HepG2 (cell line): ENCODE data around the gene FCHO2. TPM values are rescaled to one million over a fixed set of nuclear protein-coding genes. Genes with fewer than 3 reads are reported as not detected.

ENCODE experiments used
- ATAC-seq: fragments of 200-7000 bp; cut with Tn5 transposase; 3 replicates; pipeline ENCODE4 v1.9.1; 2020; ENCODE audit warnings: mild to moderate bottlenecking, moderate library complexity
- BruUV-seq: library from RNA; stranded (reverse); fragments of 400-500 nt; replicated peaks from 2 replicates; lab custom pipeline; 2021; lab: Mats Ljungman, UMichigan
- CTCF ChIA-PET: fragments of 300-600 bp; formaldehyde crosslinking; extraction: SDS; loops from one replicate; lab custom pipeline; 2021; ENCODE audit warnings: low total read pairs, inconsistent platforms, low intra/inter-chr PET ratio; lab: Yijun Ruan, JAX
- POLR2A ChIA-PET: fragments of 350-600 bp; sonication (Branson Sonifier 250); formaldehyde crosslinking; loops from one replicate; lab custom pipeline; 2020; ENCODE audit warnings: antibody characterized with exemption, inconsistent platforms; lab: Yijun Ruan, JAX
- DNase-seq: peaks from one replicate; pipeline ENCODE4 v3.0.0-alpha.2; 2015; ENCODE audit warnings: low spot score
- FAIRE-seq: peaks from 3 replicates; lab custom pipeline; 2011; peaks lifted over from hg19 to GRCh38; lab: Jason Lieb, UNC
- H2AFZ ChIP-seq: one replicate; pipeline ENCODE4 v1.6.1; 2011; ENCODE audit warnings: low read length, inconsistent platforms
- H3K27ac ChIP-seq: fragments of 300-600 bp; 3 replicates; pipeline ENCODE4 v1.8.0; 2011; ENCODE audit warnings: mixed run types, mild to moderate bottlenecking, mixed read lengths, low read length, inconsistent platforms; ENCODE audit not compliant: insufficient read depth; ENCODE audit errors: extremely low read length
- H3K27me3 ChIP-seq, 2 experiments: fragments of 200-600 bp in 1 of 2; 2 replicates in 1 of 2; 3 replicates in 1 of 2; pipeline versions ENCODE4 v1.6.0 to v1.8.0; 2011; ENCODE audit warnings: low read length in 2 of 2, mild to moderate bottlenecking in 2 of 2, moderate library complexity in 2 of 2, inconsistent platforms in 1 of 2; ENCODE audit not compliant: insufficient read depth in 2 of 2, control insufficient read depth in 1 of 2
- H3K36me3 ChIP-seq, 2 experiments: fragments of 200-600 bp in 1 of 2; replicated peaks in 1 of 2; 2 replicates in 1 of 2; 3 replicates in 1 of 2; pipeline versions ENCODE4 v1.5.1 to v1.8.0; 2011; ENCODE audit warnings: low read length in 2 of 2, inconsistent platforms in 1 of 2; ENCODE audit not compliant: insufficient read depth in 2 of 2, control insufficient read depth in 1 of 2
- H3K4me1 ChIP-seq: 2 replicates; pipeline ENCODE4 v1.5.1; 2012; ENCODE audit warnings: low read length, inconsistent platforms; ENCODE audit not compliant: insufficient read depth
- H3K4me2 ChIP-seq: 2 replicates; pipeline ENCODE4 v1.6.0; 2011; ENCODE audit warnings: low read depth, low read length, inconsistent platforms
- H3K4me3 ChIP-seq, 3 experiments: fragments of 200-600 bp in 1 of 3; sonication (generic), shearing (Covaris generic) in 1 of 3; replicated peaks in 1 of 3; 2 replicates each; pipeline ENCODE4 v1.5.1; 2011 to 2016; ENCODE audit warnings: low read length in 3 of 3, inconsistent platforms in 2 of 3, low read depth in 2 of 3, mild to moderate bottlenecking in 2 of 3, control low read depth in 1 of 3, mixed read lengths in 1 of 3; ENCODE audit not compliant: insufficient read depth in 1 of 3
- H3K79me2 ChIP-seq: one replicate; pipeline ENCODE4 v1.6.1; 2011; ENCODE audit warnings: low read length, inconsistent platforms; ENCODE audit not compliant: insufficient read depth
- H3K9ac ChIP-seq: 2 replicates; pipeline ENCODE4 v1.6.0; 2011; ENCODE audit warnings: mild to moderate bottlenecking, low read depth, low read length, inconsistent platforms; ENCODE audit not compliant: insufficient read depth
- H3K9me3 ChIP-seq: 2 replicates; pipeline ENCODE4 v1.5.1; 2012; ENCODE audit warnings: mild to moderate bottlenecking, low read length
- H4K20me1 ChIP-seq: 2 replicates; pipeline ENCODE4 v1.6.0; 2011; ENCODE audit warnings: inconsistent platforms, mild to moderate bottlenecking, low read length, moderate library complexity; ENCODE audit not compliant: insufficient read depth
- KDM5A ChIP-seq: fragments of 200-600 bp; sonication (generic); IDR thresholded peaks from 2 replicates; pipeline ENCODE4 v1.7.0; 2018; ENCODE audit warnings: antibody characterized with exemption, mild to moderate bottlenecking, low read length, borderline replicate concordance
- ZNF572 ChIP-seq: sonication (generic); formaldehyde crosslinking; IDR thresholded peaks from 2 replicates; pipeline ENCODE4 v1.5.1; 2020; ENCODE audit warnings: mild to moderate bottlenecking, missing genetic modification reagents
- ZNF607 ChIP-seq: sonication (generic); formaldehyde crosslinking; IDR thresholded peaks from 2 replicates; pipeline ENCODE4 v1.5.1; 2020; ENCODE audit warnings: missing genetic modification reagents, mild to moderate bottlenecking, borderline replicate concordance
- WGBS: methylation state at CpG from one replicate; pipeline ENCODE4 v1.1.6; 2017; ENCODE audit warnings: low lambda C conversion rate; 5-methylcytosine and 5-hydroxymethylcytosine counted together
- in situ Hi-C: cut with HindIII; loops from 2 replicates; pipeline ENCODE4 v1.10.0; 2017; ENCODE audit warnings: low pct_unique_long_range_greater_than_20kb; ENCODE audit not compliant: extremely low pct_ligation_motif_present
- intact Hi-C: fragments of 100-400 bp; cut with micrococcal nuclease; formaldehyde crosslinking; loops from one replicate; pipeline ENCODE4 v1.10.0; 2022; ENCODE audit not compliant: unreplicated experiment
- polyA plus RNA-seq, 8 experiments: library from polyadenylated mRNA; depleted of rRNA in 3 of 8; stranded (reverse) in 7 of 8; unstranded in 1 of 8; fragments of >200 nt; fragmentation: Illumina TruSeq in 4 of 8; extraction: Trizol in 4 of 8; gene quantifications; 2 replicates each; pipeline versions ENCODE4 v1.2.1 to v1.2.3, GENCODE V29; 2011 to 2016; ENCODE audit warnings: low read depth in 4 of 8, missing spikeins in 1 of 8, mixed read lengths in 1 of 8; ENCODE audit not compliant: insufficient read depth in 1 of 8
- total RNA-seq, 5 experiments: library from RNA; depleted of rRNA; stranded (reverse); fragments of >200 nt; fragmentation: Illumina TruSeq; extraction: Trizol; gene quantifications; 2 replicates each; pipeline ENCODE4 v1.2.3, GENCODE V29; 2016; ENCODE audit warnings: low read depth in 1 of 5
- TF ChIP-seq, protein P1 (sequence below): sonication (generic); formaldehyde crosslinking; IDR thresholded peaks from 2 replicates; pipeline ENCODE4 v1.4.0; 2020; ENCODE audit warnings: missing genetic modification reagents, borderline replicate concordance
- TF ChIP-seq, protein P2 (sequence below): sonication (generic); formaldehyde crosslinking; IDR thresholded peaks from 2 replicates; pipeline ENCODE4 v1.5.1; 2020; ENCODE audit warnings: mild to moderate bottlenecking, missing genetic modification reagents, moderate library complexity
- TF ChIP-seq, protein P3 (sequence below): sonication (generic); formaldehyde crosslinking; IDR thresholded peaks from 2 replicates; pipeline ENCODE4 v1.4.0; 2020; ENCODE audit warnings: missing genetic modification reagents
- TF ChIP-seq, protein P4 (sequence below), 2 experiments: IDR thresholded peaks; 2 replicates each; pipeline ENCODE4 v1.6.1; 2011 to 2012; ENCODE audit warnings: low read length in 2 of 2, borderline replicate concordance in 1 of 2, low read depth in 1 of 2, mild to moderate bottlenecking in 1 of 2, moderate library complexity in 1 of 2

Gene FCHO2
- total and polyA plus RNA-seq, 2 of the 13 experiments (the other 11 are each of a cell fraction or from before 2014, with no cell fraction given), result 11.6 to 17.3 TPM

DNA sequence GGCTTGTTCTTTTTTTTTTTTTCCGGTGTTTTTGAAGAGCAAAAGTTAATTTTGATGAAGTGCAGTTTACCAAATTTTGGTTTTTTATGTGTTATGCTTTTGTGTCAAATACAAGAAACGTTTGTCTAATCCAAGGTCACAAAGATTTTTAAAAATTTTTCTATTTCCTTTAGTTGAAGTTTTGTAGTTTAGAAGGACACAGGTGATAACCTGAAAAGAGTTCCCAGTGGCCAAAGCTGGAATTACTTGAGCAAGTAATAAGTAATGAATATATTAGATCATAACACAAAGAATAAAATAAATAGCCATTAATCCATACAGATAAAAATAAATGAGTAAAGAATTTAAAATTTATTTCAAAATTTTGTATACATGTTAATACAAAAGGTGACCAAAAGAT, 71.5 kb downstream of the FCHO2 start:
- DNase-seq, result no peak
- intact Hi-C loops (no loop called here), in situ Hi-C loops (no loop called here)
- no peak overlapping the region for H2AFZ ChIP-seq
- H3K36me3 ChIP-seq, result peaks cover 2 to 6% of the 10 kb centered on the region in 2 experiments; a peak in 2 of 5 replicates
- no TSS peak for BruUV-seq
- H3K9ac ChIP-seq, result no peak overlapping the region
- no peak overlapping the region for H3K4me3 ChIP-seq
- H3K79me2 ChIP-seq, result no peaks in the 10 kb centered on the region
- peaks cover 13% of the 10 kb centered on the region for H3K4me1 ChIP-seq
- 78% methylated on average over 2 of the region's 2 CpGs for WGBS
- CTCF ChIA-PET, result no interaction called here
- no peaks in the 10 kb centered on the region for H4K20me1 ChIP-seq
- H3K27me3 ChIP-seq, result no peaks in the 10 kb centered on the region
- H3K4me2 ChIP-seq, result no peak overlapping the region
- no peak for ATAC-seq
- no peak overlapping the region for H3K27ac ChIP-seq
- H3K9me3 ChIP-seq, result no peaks in the 10 kb centered on the region
- POLR2A ChIA-PET, result no interaction called here
- FAIRE-seq, result no peak
- TF ChIP-seq, protein P1, sequence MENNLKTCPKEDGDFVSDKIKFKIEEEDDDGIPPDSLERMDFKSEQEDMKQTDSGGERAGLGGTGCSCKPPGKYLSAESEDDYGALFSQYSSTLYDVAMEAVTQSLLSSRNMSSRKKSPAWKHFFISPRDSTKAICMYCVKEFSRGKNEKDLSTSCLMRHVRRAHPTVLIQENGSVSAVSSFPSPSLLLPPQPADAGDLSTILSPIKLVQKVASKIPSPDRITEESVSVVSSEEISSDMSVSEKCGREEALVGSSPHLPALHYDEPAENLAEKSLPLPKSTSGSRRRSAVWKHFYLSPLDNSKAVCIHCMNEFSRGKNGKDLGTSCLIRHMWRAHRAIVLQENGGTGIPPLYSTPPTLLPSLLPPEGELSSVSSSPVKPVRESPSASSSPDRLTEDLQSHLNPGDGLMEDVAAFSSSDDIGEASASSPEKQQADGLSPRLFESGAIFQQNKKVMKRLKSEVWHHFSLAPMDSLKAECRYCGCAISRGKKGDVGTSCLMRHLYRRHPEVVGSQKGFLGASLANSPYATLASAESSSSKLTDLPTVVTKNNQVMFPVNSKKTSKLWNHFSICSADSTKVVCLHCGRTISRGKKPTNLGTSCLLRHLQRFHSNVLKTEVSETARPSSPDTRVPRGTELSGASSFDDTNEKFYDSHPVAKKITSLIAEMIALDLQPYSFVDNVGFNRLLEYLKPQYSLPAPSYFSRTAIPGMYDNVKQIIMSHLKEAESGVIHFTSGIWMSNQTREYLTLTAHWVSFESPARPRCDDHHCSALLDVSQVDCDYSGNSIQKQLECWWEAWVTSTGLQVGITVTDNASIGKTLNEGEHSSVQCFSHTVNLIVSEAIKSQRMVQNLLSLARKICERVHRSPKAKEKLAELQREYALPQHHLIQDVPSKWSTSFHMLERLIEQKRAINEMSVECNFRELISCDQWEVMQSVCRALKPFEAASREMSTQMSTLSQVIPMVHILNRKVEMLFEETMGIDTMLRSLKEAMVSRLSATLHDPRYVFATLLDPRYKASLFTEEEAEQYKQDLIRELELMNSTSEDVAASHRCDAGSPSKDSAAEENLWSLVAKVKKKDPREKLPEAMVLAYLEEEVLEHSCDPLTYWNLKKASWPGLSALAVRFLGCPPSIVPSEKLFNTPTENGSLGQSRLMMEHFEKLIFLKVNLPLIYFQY, result no peak
- TF ChIP-seq KDM5A, result no peak
- TF ChIP-seq, protein P2, sequence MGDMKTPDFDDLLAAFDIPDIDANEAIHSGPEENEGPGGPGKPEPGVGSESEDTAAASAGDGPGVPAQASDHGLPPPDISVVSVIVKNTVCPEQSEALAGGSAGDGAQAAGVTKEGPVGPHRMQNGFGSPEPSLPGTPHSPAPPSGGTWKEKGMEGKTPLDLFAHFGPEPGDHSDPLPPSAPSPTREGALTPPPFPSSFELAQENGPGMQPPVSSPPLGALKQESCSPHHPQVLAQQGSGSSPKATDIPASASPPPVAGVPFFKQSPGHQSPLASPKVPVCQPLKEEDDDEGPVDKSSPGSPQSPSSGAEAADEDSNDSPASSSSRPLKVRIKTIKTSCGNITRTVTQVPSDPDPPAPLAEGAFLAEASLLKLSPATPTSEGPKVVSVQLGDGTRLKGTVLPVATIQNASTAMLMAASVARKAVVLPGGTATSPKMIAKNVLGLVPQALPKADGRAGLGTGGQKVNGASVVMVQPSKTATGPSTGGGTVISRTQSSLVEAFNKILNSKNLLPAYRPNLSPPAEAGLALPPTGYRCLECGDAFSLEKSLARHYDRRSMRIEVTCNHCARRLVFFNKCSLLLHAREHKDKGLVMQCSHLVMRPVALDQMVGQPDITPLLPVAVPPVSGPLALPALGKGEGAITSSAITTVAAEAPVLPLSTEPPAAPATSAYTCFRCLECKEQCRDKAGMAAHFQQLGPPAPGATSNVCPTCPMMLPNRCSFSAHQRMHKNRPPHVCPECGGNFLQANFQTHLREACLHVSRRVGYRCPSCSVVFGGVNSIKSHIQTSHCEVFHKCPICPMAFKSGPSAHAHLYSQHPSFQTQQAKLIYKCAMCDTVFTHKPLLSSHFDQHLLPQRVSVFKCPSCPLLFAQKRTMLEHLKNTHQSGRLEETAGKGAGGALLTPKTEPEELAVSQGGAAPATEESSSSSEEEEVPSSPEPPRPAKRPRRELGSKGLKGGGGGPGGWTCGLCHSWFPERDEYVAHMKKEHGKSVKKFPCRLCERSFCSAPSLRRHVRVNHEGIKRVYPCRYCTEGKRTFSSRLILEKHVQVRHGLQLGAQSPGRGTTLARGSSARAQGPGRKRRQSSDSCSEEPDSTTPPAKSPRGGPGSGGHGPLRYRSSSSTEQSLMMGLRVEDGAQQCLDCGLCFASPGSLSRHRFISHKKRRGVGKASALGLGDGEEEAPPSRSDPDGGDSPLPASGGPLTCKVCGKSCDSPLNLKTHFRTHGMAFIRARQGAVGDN (CRISPR knock-in tag), result no peak
- TF ChIP-seq ZNF572 (CRISPR knock-in tag), result no peak
- TF ChIP-seq, protein P3, sequence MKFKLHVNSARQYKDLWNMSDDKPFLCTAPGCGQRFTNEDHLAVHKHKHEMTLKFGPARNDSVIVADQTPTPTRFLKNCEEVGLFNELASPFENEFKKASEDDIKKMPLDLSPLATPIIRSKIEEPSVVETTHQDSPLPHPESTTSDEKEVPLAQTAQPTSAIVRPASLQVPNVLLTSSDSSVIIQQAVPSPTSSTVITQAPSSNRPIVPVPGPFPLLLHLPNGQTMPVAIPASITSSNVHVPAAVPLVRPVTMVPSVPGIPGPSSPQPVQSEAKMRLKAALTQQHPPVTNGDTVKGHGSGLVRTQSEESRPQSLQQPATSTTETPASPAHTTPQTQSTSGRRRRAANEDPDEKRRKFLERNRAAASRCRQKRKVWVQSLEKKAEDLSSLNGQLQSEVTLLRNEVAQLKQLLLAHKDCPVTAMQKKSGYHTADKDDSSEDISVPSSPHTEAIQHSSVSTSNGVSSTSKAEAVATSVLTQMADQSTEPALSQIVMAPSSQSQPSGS (CRISPR knock-in tag), result no peak
- TF ChIP-seq, protein P4, sequence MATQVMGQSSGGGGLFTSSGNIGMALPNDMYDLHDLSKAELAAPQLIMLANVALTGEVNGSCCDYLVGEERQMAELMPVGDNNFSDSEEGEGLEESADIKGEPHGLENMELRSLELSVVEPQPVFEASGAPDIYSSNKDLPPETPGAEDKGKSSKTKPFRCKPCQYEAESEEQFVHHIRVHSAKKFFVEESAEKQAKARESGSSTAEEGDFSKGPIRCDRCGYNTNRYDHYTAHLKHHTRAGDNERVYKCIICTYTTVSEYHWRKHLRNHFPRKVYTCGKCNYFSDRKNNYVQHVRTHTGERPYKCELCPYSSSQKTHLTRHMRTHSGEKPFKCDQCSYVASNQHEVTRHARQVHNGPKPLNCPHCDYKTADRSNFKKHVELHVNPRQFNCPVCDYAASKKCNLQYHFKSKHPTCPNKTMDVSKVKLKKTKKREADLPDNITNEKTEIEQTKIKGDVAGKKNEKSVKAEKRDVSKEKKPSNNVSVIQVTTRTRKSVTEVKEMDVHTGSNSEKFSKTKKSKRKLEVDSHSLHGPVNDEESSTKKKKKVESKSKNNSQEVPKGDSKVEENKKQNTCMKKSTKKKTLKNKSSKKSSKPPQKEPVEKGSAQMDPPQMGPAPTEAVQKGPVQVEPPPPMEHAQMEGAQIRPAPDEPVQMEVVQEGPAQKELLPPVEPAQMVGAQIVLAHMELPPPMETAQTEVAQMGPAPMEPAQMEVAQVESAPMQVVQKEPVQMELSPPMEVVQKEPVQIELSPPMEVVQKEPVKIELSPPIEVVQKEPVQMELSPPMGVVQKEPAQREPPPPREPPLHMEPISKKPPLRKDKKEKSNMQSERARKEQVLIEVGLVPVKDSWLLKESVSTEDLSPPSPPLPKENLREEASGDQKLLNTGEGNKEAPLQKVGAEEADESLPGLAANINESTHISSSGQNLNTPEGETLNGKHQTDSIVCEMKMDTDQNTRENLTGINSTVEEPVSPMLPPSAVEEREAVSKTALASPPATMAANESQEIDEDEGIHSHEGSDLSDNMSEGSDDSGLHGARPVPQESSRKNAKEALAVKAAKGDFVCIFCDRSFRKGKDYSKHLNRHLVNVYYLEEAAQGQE (IDR thresholded peaks at IDR 0.05; ENCODE audit: borderline replicate concordance in 1 of 2, low read depth in 1 of 2, low read length in 2 of 2), result no peak
- TF ChIP-seq ZNF607 (CRISPR knock-in tag), result no peak
